ENCODE data around the gene GRIK3.

The GRIK3 gene

DNA sequence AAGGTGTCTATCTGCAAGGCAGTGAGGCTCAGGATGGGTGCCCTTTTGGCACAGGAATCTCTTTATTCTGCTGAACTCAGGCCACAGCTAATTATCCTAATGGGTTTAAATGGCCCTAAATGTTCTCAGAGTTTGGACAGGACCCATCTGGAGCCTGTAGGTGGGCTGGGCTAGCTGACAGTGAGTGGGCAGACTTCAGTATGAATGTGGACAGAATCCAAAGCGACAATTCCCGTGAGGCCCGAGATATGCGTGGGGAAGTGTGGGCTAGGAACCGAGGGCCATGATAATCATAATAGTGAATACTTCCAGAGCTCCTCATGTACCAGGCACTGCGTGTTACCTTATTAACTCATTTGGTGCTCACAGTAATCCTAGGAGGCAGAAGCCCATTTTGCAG, 165.3 kb downstream of the GRIK3 start:
- DNase-seq (ENCODE audit: low spot score), result no peak
- TF ChIP-seq CTCF (IDR thresholded peaks at IDR 0.05; ENCODE audit: extremely low read depth, insufficient read depth, missing control alignments), result no peak
- in situ Hi-C loops (cut with MboI; ENCODE audit: low pct_unique_long_range_greater_than_20kb, low sequenced_read_pairs, unreplicated experiment), result no loop called here

DNA sequence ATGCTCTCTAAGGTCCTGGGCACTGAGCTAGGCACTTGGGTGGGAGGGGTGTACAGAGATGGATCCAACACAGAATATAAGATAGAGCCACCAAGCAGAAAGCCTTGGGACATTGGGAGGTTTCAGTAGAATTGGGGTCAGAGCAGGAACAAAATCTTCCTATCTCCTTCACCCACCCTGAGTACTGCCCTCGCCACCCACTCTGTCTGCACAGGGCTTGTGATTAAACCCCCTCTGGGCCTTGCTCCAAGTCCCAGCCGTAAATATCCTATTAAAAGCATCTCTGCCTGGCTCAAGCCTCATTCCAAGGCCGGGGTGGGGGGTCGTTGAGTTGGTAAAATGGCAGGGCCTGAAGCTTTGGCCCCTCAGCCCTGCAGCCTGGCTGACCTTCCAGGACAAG, 166.7 kb downstream of the GRIK3 start:
- in situ Hi-C loops (cut with MboI; ENCODE audit: low pct_unique_long_range_greater_than_20kb, low sequenced_read_pairs, unreplicated experiment), result no loop called here
- no peak for TF ChIP-seq CTCF (IDR thresholded peaks at IDR 0.05; ENCODE audit: extremely low read depth, insufficient read depth, missing control alignments)
- DNase-seq (ENCODE audit: low spot score), result no peak

GRCh38 chr1:36866169-36866814, 168.0 kb downstream of the GRIK3 start:
- DNase-seq (ENCODE audit: low spot score), result no peak
- TF ChIP-seq CTCF (IDR thresholded peaks at IDR 0.05; ENCODE audit: extremely low read depth, insufficient read depth, missing control alignments), result no peak
- in situ Hi-C loops (cut with MboI; ENCODE audit: low pct_unique_long_range_greater_than_20kb, low sequenced_read_pairs, unreplicated experiment), result no loop called here

DNA sequence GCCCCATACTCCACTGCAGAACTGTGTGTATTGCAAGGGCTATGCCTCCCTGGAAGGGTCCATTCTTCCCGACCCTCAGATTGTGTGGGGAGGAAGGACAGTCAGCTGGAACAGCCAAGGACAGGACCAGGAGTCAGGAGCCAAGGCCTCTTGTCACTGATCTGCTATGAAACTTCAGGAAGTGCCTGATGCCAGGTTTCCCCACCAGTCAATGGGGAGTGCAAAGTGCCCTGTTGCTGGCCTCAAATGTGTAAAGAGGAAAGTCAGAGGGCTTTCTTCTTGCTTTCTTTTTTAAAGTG, 168.8 kb downstream of the GRIK3 start:
- DNase-seq (ENCODE audit: low spot score), result no peak
- no peak for TF ChIP-seq CTCF (IDR thresholded peaks at IDR 0.05; ENCODE audit: extremely low read depth, insufficient read depth, missing control alignments)
- in situ Hi-C loops (cut with MboI; ENCODE audit: low pct_unique_long_range_greater_than_20kb, low sequenced_read_pairs, unreplicated experiment), result no loop called here

DNA sequence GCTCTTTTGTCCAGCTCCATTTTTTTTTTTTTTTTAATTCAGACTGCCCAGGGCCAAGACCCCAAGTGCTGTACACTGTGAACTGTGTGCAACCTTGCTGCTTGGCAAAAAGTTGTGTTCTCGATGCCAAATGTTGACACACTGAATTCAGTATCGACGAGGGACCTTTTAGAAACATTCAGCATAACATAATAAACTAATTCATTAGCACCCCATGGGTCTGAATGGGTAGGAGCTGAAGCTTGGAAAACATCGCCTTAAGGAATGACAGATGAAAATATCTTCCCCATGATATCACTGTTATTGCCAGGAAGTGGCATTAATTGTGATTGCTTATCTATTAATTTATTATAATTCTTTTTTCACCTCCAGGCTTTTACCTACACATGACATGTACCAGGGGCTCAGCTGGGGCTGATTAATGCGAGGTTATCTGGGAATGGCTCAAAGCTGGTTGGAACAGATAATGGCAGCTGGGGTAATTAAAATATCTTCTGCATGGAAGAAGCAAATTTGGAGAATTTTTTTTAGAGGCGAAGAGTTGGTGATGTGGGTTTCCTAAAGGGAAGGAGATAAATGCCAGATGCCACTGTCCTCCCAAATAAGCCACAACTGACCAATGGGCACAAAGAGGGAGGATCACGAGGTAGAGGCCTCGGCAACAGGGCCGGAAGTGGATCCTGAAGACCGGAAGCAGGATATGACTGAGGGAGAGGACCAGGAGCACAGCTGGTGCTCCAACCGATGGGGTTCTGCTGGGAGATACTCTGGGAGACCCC, 169.3 kb downstream of the GRIK3 start:
- no peak for TF ChIP-seq CTCF (IDR thresholded peaks at IDR 0.05; ENCODE audit: extremely low read depth, insufficient read depth, missing control alignments)
- in situ Hi-C loops (cut with MboI; ENCODE audit: low pct_unique_long_range_greater_than_20kb, low sequenced_read_pairs, unreplicated experiment), result no loop called here
- no peak for DNase-seq (ENCODE audit: low spot score)

DNA sequence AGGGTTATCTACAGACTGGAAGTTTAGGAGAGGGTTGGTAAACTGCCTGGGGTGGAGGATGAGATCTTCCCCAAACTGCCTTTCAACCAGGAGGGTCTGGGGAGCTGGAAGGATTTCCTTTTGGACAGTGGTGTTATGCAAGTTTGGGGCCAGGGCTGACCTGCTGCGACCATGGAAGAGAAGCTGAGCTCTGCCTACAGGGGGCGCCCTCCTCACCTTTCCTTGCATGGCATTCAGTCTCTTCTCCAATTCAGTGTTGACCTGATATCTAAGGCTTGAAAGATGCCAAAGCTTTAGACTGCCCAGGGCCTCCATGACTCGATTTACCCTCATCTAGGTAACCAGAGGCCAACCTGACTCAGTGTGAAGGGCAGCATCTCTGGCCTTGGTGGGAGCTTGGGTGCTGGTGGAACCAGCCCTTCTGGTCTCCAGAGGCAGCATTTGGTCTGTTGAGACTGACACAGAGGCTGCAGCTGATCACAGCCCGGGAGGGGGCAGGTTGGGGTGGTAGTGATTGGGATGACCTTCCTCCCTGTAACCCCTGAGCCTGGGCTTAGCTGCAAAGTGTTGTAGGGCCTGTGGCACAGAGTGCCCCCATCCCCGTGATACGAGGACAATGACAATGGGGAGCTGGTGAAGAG, 170.0 kb downstream of the GRIK3 start:
- TF ChIP-seq CTCF (IDR thresholded peaks at IDR 0.05; ENCODE audit: extremely low read depth, insufficient read depth, missing control alignments), result peak; percentile 59
- peak; percentile 48 for DNase-seq (ENCODE audit: low spot score)
- in situ Hi-C loops (cut with MboI; ENCODE audit: low pct_unique_long_range_greater_than_20kb, low sequenced_read_pairs, unreplicated experiment), result no loop called here
